Uterine smooth muscle cell (primary cell): ENCODE data around the gene ZNF134. TPM values are rescaled to one million over a fixed set of nuclear protein-coding genes. Genes with fewer than 3 reads are reported as not detected.

Source experiments
- total RNA-seq: library from RNA; depleted of rRNA; stranded (reverse); fragments of >200 nt; gene quantifications from 2 replicates; pipeline ENCODE4 v1.2.3, GENCODE V29; 2014

ZNF134 gene
- total RNA-seq, result 19.9 and 20.1 TPM in 2 replicates

GRCh38 chr19:57613941-57614743 is at the start of gene ZNF134:
ZNF134 (plus strand) TSS chr19:57614242; CDS start chr19:57619469, 5,227 bp downstream.

GRCh38 chr19:57578487-57579205 is 35.4 kb upstream of the ZNF134 start, which contains the start of gene ZNF416:
ZNF416 (minus strand) TSS chr19:57578911; CDS start chr19:57578704, 207 bp downstream.

DNA sequence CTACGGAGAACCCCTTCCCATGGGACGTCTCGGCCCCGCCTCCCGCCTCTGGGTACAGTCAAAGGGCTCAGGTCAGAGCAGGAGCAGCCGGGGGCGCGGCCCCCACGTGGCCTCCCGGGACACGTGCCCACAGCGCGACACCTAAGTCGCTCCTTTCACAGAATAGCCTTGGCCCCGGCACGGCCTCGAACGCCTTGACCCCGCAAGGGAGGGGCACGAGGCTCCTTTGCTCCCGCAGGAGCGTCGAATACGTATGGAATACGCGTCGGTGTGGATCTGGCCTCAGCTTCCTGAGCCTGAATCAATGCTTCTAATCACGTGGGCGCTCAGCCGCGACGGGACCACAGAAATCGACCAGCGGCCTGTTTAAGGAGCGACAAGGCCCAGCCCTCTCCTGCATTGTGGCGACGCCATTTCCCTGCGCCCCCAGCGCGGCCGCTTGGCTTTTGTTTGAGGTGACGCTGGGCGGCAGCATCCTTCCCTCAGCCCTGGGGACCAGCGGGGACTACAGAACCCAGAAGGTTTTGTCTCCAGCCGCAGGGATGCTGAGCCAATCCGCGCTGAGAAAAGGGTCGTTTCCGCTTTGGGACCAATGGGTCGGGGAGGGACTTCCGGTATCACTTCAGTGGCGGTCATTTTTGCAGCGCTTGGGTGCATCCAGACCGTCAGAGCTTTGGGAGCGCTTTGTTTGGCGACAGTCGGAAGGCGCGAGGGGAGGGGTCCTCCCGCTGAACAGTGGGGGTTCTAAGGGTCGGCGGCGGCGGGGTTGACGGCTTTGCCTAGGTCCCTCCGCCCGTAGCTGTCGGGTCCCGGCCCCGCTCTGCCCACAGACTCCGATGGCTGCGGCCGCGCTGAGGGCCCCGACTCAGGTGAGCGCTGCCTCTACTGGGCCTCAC is 30.3 kb upstream of the ZNF134 start, which contains the start of gene ZIK1:
Gene ZIK1 (plus strand): TSS at position 625 of the 896 bp plus-strand sequence. CDS start 212 bp downstream, at position 837.

GRCh38 chr19:57599761-57600383 is 14.2 kb upstream of the ZNF134 start, which contains the start of gene ZNF530:
ZNF530 (plus strand) TSS chr19:57599885; CDS start chr19:57604346, 4,461 bp downstream.

GRCh38 chr19:57632987-57633831 is 19.2 kb downstream of the ZNF134 start, which contains the start of gene ZNF211:
ZNF211 (plus strand) TSS chr19:57633168; CDS start chr19:57633347, 179 bp downstream.

DNA sequence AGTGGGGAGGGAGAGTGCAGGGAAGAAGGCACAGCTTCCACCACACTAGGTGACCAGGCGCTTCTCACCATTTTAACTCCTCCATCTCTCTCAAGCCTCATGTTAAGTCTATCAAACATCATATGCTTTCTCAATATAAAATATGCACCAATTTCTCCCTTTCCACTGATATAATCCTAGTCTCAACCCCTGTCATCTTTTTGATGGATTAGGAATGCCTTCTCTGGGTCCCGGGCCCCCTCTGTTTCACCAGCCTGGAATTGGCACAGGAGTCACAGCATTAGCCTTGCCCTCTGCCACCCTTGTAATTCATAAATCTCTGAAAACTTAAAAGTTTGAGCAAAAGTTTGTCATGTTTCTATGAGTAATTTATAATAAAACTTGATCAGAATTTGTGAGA is 54.6 kb downstream of the ZNF134 start, which contains the start of gene ZSCAN4:
Gene ZSCAN4 (plus strand): TSS at position 301 of the 400 bp plus-strand sequence. CDS start 7,211 bp downstream, outside the sequence.

Other genes with a start within 250 kb of the ZNF134 start
- 22.1 and 26.4 TPM in 2 replicates for gene ZNF548, start 224.4 kb upstream of the ZNF134 start, total RNA-seq
- gene ZNF17, start 203.1 kb upstream of the ZNF134 start, total RNA-seq, result 13.7 and 14.0 TPM in 2 replicates
- 8.4 and 9.0 TPM in 2 replicates for gene ZNF749, start 178.9 kb upstream of the ZNF134 start, total RNA-seq
- 0.55 and 0.62 TPM in 2 replicates for gene VN1R1, start 157.1 kb upstream of the ZNF134 start, total RNA-seq
- 17.2 and 19.6 TPM in 2 replicates for gene ZNF772, start 136.7 kb upstream of the ZNF134 start, total RNA-seq
- 10.3 and 13.1 TPM in 2 replicates for gene ZNF419, start 126.5 kb upstream of the ZNF134 start, total RNA-seq
- gene ZNF773, start 114.3 kb upstream of the ZNF134 start, total RNA-seq, result 21.5 and 27.0 TPM in 2 replicates
- 4.8 and 4.9 TPM in 2 replicates for gene ZNF549, start 86.9 kb upstream of the ZNF134 start, total RNA-seq
- gene ZNF550, start 54.4 kb upstream of the ZNF134 start, total RNA-seq, result 9.0 and 11.0 TPM in 2 replicates
- 6.0 TPM in 2 replicates for gene ZNF416, start 35.3 kb upstream of the ZNF134 start, total RNA-seq
- 4.7 and 9.2 TPM in 2 replicates for gene ZIK1, start 30.1 kb upstream of the ZNF134 start, total RNA-seq
- gene ZNF530, start 14.4 kb upstream of the ZNF134 start, total RNA-seq, result 5.1 and 13.3 TPM in 2 replicates
- gene ZNF211, start 18.9 kb downstream of the ZNF134 start, total RNA-seq, result 6.7 and 7.1 TPM in 2 replicates
- gene ZSCAN4, start 54.7 kb downstream of the ZNF134 start, total RNA-seq, result not detected in 2 replicates
- gene ZNF551, start 67.7 kb downstream of the ZNF134 start, total RNA-seq, result 3.4 and 7.1 TPM in 2 replicates
- 0.44 and 0.87 TPM in 2 replicates for gene ZNF154, start 95.0 kb downstream of the ZNF134 start, total RNA-seq
- gene ZNF671, start 113.4 kb downstream of the ZNF134 start, total RNA-seq, result 7.4 and 8.0 TPM in 2 replicates
- 9.7 and 11.2 TPM in 2 replicates for gene ZNF776, start 132.6 kb downstream of the ZNF134 start, total RNA-seq
- gene ZNF586, start 155.4 kb downstream of the ZNF134 start, total RNA-seq, result 14.3 and 18.7 TPM in 2 replicates
- gene ZNF552, start 200.7 kb downstream of the ZNF134 start, total RNA-seq, result 7.7 and 9.6 TPM in 2 replicates
- gene ZNF587B, start 216.1 kb downstream of the ZNF134 start, total RNA-seq, result 20.5 and 29.8 TPM in 2 replicates
- 31.8 and 36.2 TPM in 2 replicates for gene ZNF587, start 235.6 kb downstream of the ZNF134 start, total RNA-seq